ENCODE results near the gene DAAM1.

DAAM1 gene

GRCh38 chr14:59294662-59294992, 106.2 kb downstream of the DAAM1 start:
- no peak for DNase-seq

DNA sequence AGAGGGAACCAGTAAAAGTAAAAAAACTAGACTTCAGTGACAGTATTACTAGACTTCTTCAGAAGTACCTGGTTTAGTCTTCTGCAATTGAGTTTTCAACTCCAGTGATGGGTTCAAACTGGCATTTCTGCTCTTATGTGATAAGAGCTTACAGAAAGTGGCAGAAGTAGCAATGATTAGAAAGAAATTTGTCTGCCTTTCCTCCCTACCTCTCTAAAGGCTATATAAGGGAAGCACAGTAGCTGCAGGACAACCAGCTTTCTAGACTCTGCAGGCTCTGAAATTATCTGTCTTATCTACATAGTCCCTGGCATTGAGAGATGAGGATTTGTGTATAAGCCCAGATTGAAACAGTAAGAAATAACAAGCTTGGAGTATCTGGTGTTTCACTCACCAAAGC, 107.5 kb downstream of the DAAM1 start:
- DNase-seq, result no peak

DNA sequence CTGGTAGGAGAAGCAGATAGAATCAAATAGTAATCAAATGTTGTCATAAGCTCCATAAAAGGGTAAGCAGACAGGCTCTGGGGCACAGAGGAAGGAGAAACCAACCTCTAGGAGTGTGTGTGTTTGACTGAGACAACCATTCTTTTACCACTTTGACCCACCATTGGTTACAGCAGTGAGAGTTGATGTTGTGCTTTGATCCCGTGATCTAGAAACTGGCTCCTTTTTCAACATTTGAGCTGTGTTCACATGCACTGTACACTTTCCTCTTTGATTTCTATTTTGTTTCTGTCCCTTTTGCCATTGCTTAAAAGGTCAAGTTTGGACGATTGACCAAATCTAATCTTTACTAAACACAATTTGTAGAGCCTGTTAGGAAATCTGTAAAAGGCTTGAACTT, 108.0 kb downstream of the DAAM1 start:
- no peak for DNase-seq

GRCh38 chr14:59297071-59297776, 108.8 kb downstream of the DAAM1 start:
- no peak for DNase-seq

DNA sequence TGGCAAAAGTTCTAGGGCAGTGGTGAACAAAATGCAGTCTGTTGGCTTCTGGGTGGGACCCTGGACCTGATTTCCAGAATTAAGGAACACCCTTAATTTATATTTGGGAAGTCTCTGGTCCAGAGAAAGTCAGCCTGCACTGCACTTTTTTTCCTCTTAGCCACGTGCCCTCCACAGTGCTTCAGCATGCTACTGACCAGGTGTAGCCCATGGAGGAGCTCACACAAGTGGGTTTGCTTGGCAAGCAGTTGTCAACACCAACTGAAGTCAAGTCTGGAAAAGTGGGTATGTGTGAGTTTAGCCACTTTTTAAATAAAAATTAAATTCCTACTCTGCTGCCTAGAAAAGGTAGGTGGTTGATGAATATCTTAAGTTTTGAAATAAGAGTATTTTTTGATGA, 111.3 kb downstream of the DAAM1 start:
- DNase-seq, result no peak

DNA sequence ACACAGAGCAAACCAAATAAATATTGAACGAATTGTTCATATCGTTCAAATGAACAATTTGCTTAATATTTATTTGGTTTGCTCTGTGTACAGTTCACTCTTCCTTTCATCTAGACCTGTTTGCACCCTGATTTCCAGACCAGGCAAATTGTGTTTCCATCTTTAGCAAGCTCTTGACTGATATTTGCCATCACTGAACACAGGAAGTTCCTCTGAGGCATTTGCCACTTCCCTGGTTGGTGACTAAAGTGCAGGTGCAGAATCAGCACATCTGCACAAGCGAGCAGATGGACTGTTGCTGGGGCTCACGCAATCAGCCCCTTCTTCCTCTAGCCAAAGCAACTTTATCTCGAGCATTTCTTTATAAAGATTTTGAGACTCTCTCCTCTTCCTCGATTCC, 112.9 kb downstream of the DAAM1 start:
- no peak for DNase-seq

DNA sequence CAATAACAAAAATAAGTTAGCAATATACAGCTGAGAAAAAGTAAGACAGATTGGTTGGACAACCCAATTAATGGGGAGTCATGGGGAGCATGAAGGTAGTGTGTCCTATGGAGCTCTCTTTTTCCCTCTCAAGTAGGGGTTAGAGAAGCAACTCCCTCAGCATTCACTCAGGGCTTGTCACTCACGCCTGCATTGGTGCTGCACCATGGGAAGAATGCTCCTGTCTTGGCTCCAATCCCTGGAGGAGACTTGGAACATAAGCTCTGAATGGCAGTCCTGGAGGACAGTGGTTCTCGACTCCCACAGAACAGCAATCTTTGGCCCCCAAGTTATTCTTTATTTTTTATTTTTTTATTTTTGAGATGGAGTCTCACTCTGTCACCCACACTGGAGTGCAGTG, 113.8 kb downstream of the DAAM1 start:
- DNase-seq, result no peak

- DNase-seq, result no peak
These were observed 114.7 kb downstream of the DAAM1 start for GRCh38 chr14:59303216-59303615.

- DNase-seq, result no peak
These were observed 116.8 kb downstream of the DAAM1 start for GRCh38 chr14:59305231-59305630.

- no peak for DNase-seq
These were observed 117.5 kb downstream of the DAAM1 start for GRCh38 chr14:59305836-59306555.

DNA sequence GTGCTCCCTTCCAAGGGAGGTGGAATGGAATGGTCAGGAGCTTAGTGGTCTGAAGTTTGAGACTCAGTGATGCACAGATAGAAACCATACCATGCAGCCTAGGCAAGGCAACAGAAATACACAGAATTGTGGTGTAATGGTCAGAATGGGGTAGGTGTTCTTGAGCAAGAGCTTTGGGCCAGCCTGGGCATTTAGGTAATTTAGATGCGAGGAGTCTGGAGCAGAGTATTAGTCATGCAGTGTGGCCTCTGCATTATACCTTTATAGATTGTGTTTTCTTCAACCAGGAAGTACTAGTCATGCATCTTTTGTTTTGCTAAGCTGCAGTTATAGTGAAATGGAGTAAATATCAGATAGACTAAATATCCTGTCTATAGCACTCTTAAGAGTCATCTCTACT, 118.3 kb downstream of the DAAM1 start:
- no peak for DNase-seq

DNA sequence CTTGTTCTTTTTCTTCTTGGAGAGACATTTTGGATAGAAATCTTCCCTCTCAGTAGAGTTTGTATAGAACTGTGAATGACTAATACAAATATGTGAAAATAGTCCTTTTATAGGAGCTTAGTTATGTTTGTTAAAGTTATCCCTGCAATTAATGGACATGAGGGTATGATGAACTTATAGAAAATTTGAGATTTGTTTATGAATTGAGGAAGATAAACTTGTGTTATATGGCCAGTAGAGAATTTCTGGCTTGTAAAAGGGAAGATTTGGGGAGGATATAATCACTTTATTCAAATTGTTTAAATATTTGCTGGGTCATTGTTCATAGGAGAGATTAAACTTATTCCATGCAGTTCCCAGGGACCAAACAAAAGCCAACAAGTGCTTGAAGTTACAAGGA, 119.6 kb downstream of the DAAM1 start:
- no peak for DNase-seq

GRCh38 chr14:59308673-59309072, 120.2 kb downstream of the DAAM1 start:
- no peak for DNase-seq

- DNase-seq, result no peak
These were observed 120.9 kb downstream of the DAAM1 start for GRCh38 chr14:59309291-59309900.

- DNase-seq, result no peak
These were observed 122.2 kb downstream of the DAAM1 start for GRCh38 chr14:59310633-59311032.

DNA sequence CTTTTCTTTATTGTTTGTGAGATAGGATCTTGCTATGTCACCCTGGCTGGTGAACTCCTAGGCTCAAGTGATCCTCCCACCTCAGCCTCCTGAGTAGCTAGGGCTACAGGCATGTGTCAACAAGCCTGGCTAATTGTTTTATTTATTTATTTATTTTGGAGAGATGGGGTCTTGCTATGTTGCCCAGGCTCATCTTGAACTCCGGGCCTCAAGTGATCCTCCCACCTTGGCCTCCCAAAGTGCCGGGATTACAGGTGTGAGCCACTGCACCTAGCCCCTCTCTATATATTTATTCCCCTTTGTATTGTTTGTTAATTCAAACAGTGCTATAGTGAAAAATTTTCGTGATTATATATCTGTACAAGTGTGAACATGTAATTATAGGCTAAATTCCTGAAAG, 123.3 kb downstream of the DAAM1 start:
- DNase-seq, result no peak

- DNase-seq, result no peak
These were observed 124.7 kb downstream of the DAAM1 start for GRCh38 chr14:59313144-59313651.

DNA sequence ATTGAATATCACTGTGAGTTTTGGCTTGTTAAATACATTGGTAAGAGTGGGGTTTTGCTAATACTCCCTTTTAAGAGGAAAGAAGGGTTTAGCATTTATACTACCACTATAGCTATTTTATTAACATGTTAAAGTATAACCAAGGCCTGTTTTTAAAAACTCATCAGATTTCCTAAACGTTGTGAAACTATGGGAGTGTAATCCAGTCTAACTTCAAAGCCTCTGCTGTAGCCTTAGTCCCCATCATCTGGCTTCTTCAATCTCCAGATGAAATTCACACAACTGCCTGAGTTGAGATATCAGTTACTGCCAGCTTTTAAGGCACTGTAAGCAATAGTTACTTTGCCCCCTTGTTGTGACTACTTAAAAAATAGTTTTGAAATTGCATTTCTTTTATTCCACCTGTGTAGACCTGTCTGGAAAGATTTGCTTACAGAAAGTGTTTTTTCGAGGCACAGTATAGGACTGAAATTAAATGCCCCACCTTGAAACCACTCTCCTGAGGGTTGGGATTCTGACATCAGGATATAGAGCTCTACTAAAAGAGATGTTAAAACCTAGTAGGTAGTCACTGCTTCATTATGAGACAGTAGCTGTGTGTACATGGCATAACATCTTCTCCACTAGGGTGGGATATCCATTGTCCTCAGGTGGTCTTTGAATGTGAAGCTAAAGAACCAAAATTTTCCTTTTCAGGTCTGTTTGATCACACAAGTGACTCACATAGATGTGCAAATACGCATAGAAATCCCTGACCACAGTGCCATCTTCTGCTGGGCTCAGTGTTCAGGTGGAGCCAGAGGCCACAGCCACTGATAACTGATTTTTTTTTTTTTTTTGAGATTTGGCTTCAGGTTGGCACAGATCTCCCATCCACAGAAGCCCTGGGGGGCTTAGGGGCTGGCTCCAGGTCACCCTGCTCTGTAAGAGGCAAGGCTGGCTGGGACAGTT, 125.5 kb downstream of the DAAM1 start:
- DNase-seq, result no peak

- DNase-seq, result no peak
These were observed 126.6 kb downstream of the DAAM1 start for GRCh38 chr14:59314953-59315599.

GRCh38 chr14:59316151-59316830, 127.8 kb downstream of the DAAM1 start:
- DNase-seq, result no peak

- DNase-seq, result no peak
These were observed 128.9 kb downstream of the DAAM1 start for GRCh38 chr14:59317346-59317745.
